Measurements from ENCODE around the gene SLC16A11. TPM values are rescaled to one million over a fixed set of nuclear protein-coding genes. Genes with fewer than 3 reads are reported as not detected.
"Not testable (repeated sequence)": the region's sequence is repeated elsewhere in the genome, so short reads cannot be mapped to it uniquely, and the experiment has no call there.

SLC16A11 gene
- total RNA-seq, 1 experiment from 2014 or later, result 0.48 TPM

GRCh38 chr17:7046725-7047397, 3.0 kb upstream of the SLC16A11 start:
- POLR2A ChIA-PET, result interaction anchor here (0.7 kb wide), 1 partner anchor 131 kb away, joined by 3 read pairs; no protein-coding TSS in a partner anchor
- H3K27me3 Mint-ChIP-seq (ENCODE audit: low read depth), result peaks cover 51% of the 10 kb centered on the region
- not testable (repeated sequence) for DNase-seq (ENCODE audit: low spot score); ATAC-seq; H3K4me1 Mint-ChIP-seq; H3K36me3 Mint-ChIP-seq; H3K27ac Mint-ChIP-seq; H3K9me3 Mint-ChIP-seq
- peak overlapping the region; percentile 80 for H3K4me3 Mint-ChIP-seq
- TF ChIP-seq USF1 (CRISPR knock-in tag; IDR thresholded peaks at IDR 0.05), result peak; percentile 86
- TF ChIP-seq USF2 (CRISPR knock-in tag; IDR thresholded peaks at IDR 0.05), result peak; percentile 88
- CTCF ChIA-PET, result interaction anchor here (1.0 to 3.9 kb wide), 29 partner anchors 11 to 537 kb away, joined by 3 to 104 read pairs (median 6); partner anchors contain the start of genes ACADVL, ASGR2, BCL6B and DLG4

GRCh38 chr17:7046127-7046724, 2.3 kb upstream of the SLC16A11 start:
- peaks cover 52% of the 10 kb centered on the region for H3K27me3 Mint-ChIP-seq (ENCODE audit: low read depth)
- peaks cover 16% of the 10 kb centered on the region for H3K4me1 Mint-ChIP-seq

More at GRCh38 chr17:7046127-7046724, 2.3 kb upstream of the SLC16A11 start:
- no peak for TF ChIP-seq NR3C1 (CRISPR knock-in tag; conservative IDR thresholded peaks at IDR 0.05; ENCODE audit: low read depth)
- no peak; the same call in none of the 2 replicates for TF ChIP-seq CTCF (IDR thresholded peaks at IDR 0.05)
- TF ChIP-seq USF2 (CRISPR knock-in tag; IDR thresholded peaks at IDR 0.05), result no peak
- no peak for TF ChIP-seq ZNF512 (CRISPR knock-in tag; IDR thresholded peaks at IDR 0.05; ENCODE audit: borderline replicate concordance)
- no peak for TF ChIP-seq ZNF121 (CRISPR knock-in tag; IDR thresholded peaks at IDR 0.05)
- TF ChIP-seq FOXP4 (CRISPR knock-in tag; IDR thresholded peaks at IDR 0.05), result no peak
- Mint-ChIP-seq H3K4me3 (peak overlapping the region; percentile 80), H3K9me3 (no peaks in the 10 kb centered on the region), H3K36me3 (no peaks in the 10 kb centered on the region), H3K27ac (no peak overlapping the region)
- DNase-seq (ENCODE audit: low spot score) (peak; percentile 65), ATAC-seq (peak; percentile 18)
- ChIA-PET POLR2A (interaction anchor here (0.6 to 0.7 kb wide), 2 partner anchors 10 to 131 kb away, joined by 3 read pairs; partner anchors contain the start of gene SLC16A13), CTCF (interaction anchor here (0.6 to 3.9 kb wide), 47 partner anchors 8 to 670 kb away, joined by 3 to 104 read pairs (median 4); partner anchors contain the start of genes ACADVL, ACAP1, ASGR1 and ASGR2)
